Spleen (tissue), 11 donors: ENCODE data around the gene NCK2. TPM values are rescaled to one million over a fixed set of nuclear protein-coding genes. Genes with fewer than 3 reads are reported as not detected.

Experiments
- DNase-seq: peaks from one replicate; pipeline ENCODE4 v3.0.0-alpha.2; 2020
- H3K27ac ChIP-seq, 8 donors: fragments of 200-600 bp; sonication (generic) in 7 of 8; 1 replicate in 4 of 8; 2 replicates in 4 of 8; pipeline versions ENCODE4 v1.5.0 to v1.8.0; 2016 to 2021; ENCODE audit warnings: inconsistent platforms in 4 of 8, mild to moderate bottlenecking in 4 of 8, moderate library complexity in 1 of 8
- H3K27me3 ChIP-seq, 7 donors: fragments of 200-600 bp; sonication (generic) in 6 of 7; replicated peaks in 1 of 7; 1 replicate in 4 of 7; 2 replicates in 3 of 7; pipeline versions ENCODE4 v1.5.0 to v1.8.0; 2016 to 2021; ENCODE audit warnings: inconsistent platforms in 3 of 7, mild to moderate bottlenecking in 1 of 7
- H3K36me3 ChIP-seq, 6 donors: fragments of 200-600 bp; sonication (generic) in 5 of 6; 1 replicate in 4 of 6; 2 replicates in 2 of 6; pipeline versions ENCODE4 v1.5.0 to v1.8.0; 2016 to 2021; ENCODE audit warnings: inconsistent platforms in 2 of 6
- H3K4me1 ChIP-seq, 6 donors: fragments of 200-600 bp; sonication (generic) in 5 of 6; 1 replicate in 3 of 6; 2 replicates in 3 of 6; pipeline versions ENCODE4 v1.5.0 to v1.8.0; 2016 to 2021; ENCODE audit warnings: inconsistent platforms in 3 of 6
- H3K4me3 ChIP-seq, 8 donors: fragments of 200-600 bp; sonication (generic) in 7 of 8; 1 replicate in 4 of 8; 2 replicates in 4 of 8; pipeline versions ENCODE4 v1.5.0 to v1.8.0; 2016 to 2021; ENCODE audit warnings: inconsistent platforms in 4 of 8, mild to moderate bottlenecking in 4 of 8, moderate library complexity in 2 of 8
- H3K9me3 ChIP-seq, 8 donors: fragments of 200-600 bp; sonication (generic) in 7 of 8; 1 replicate in 4 of 8; 2 replicates in 4 of 8; pipeline versions ENCODE4 v1.5.0 to v1.8.0; 2016 to 2021; ENCODE audit warnings: inconsistent platforms in 4 of 8
- CTCF ChIP-seq, 11 experiments: fragments of 200-600 bp in 7 of 11; fragments of 450-650 bp in 4 of 11; sonication (generic) in 4 of 11; IDR thresholded peaks in 8 of 11; conservative IDR thresholded peaks in 3 of 11; 1 replicate in 7 of 11; 2 replicates in 4 of 11; pipeline versions ENCODE4 v1.4.0 to v1.8.0; 2016 to 2021; ENCODE audit warnings: antibody characterized with exemption in 11 of 11, inconsistent platforms in 4 of 11, mild to moderate bottlenecking in 1 of 11
- POLR2A ChIP-seq, 3 donors: fragments of 450-650 bp; IDR thresholded peaks; one replicate each; pipeline ENCODE4 v1.5.1; 2017; ENCODE audit warnings: antibody characterized with exemption in 3 of 3, mild to moderate bottlenecking in 1 of 3
- POLR2AphosphoS5 ChIP-seq, 3 donors: sonication (generic); formaldehyde crosslinking; IDR thresholded peaks; one replicate each; pipeline ENCODE4 v1.5.1; 2017; ENCODE audit warnings: antibody characterized with exemption in 3 of 3
- WGBS, 5 donors: extraction: QIAGEN DNeasy Blood & Tissue Kit in 3 of 5; methylation state at CpG; one replicate each; pipeline versions ENCODE4 v1.1.5 to v1.1.7; 2013 to 2018; 5-methylcytosine and 5-hydroxymethylcytosine counted together
- intact Hi-C: fragments of 100-400 bp; cut with DNase I; formaldehyde crosslinking; loops from one replicate; pipeline ENCODE4 v1.15.0; 2023; ENCODE audit warnings: low total_unique reads
- polyA plus RNA-seq, 3 donors: library from polyadenylated mRNA; stranded (reverse); fragments of 200-250 nt; gene quantifications; one replicate each; pipeline ENCODE4 v1.2.1, GENCODE V29; 2013
- total RNA-seq, 7 donors: library from RNA; depleted of rRNA in 3 of 7; stranded (reverse); fragments of >200 nt in 3 of 7; fragmentation: NEBNext Ultra II Directional in 4 of 7; extraction: Animal tissue kit (Norgen Biotek cat#: 25700) in 4 of 7; gene quantifications; one replicate each; pipeline versions ENCODE4 v1.1.0 to v1.2.1, GENCODE V29; 2016 to 2021
- donor health status: healthy with polysubstance abuse.
- donor health status: DM: no; HTN: no; CAD: no; lungs with moderate emphysema.
- donor health status: DM: no; HTN: no; CAD: no.
- donor health status: Bipolar disorder and iron deficiency.
- donor health status: healthy.
- donor health status: DM: no; HTN: no; CAD: no.
- donor health status: DM: yes; HTN: yes; CAD: no.

Gene NCK2
- total and polyA plus RNA-seq, 10 donors = 21.5 to 106 (median 62.6) TPM

DNA sequence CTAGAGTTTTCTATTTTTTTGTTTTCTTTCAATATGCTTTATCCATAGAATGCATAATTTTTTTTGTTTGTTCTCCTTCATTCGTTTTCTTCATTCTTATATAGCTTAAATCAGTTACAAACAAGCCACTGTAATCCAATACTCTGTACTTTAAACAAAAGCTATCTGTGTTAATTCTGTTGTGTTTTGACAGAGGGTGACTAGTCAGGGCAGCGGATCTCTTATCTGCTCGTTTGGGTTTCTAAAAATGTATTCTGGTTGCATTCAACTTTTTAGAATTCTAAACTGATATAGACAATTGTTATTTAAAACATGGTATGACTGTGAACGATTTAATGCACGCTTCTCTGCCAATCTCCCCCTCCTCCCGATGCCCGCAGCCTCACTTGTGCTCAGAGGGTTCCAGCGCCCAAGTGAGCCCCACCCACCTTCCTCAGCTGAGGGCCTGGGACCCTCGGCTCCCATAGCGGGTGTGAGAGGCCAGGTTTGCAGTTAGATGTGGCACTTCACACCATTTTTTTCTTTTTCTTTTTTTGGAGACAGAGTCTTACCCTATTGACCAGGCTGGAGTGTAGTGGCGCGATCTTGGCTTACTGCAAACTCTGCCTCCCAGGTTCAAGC is 44.1 kb downstream of the NCK2 start:
- no peaks in the 10 kb centered on the region for H3K27me3 ChIP-seq
- peak overlapping the region in 6 of 8 donors; percentile 63 to 93 (median 80) for H3K27ac ChIP-seq
- DNase-seq = no peak
- intact Hi-C loops = loop anchor here (10.0 kb wide), 1 partner anchor 296 kb away; no protein-coding TSS in a partner anchor
- no peak for TF ChIP-seq CTCF (IDR thresholded peaks at IDR 0.05 in 8 of 11, conservative IDR thresholded peaks at IDR 0.05 in 3 of 11)
- no peak for TF ChIP-seq POLR2AphosphoS5 (IDR thresholded peaks at IDR 0.05)
- no peak for TF ChIP-seq POLR2A (IDR thresholded peaks at IDR 0.05)
- WGBS, 5 donors = 79 to 85% (median 81%) methylated on average over 12 of the region's 12 CpGs
- no peak overlapping the region for H3K4me3 ChIP-seq
- H3K4me1 ChIP-seq = peaks cover 47 to 100% (median 92%) of the 10 kb centered on the region in 6 donors
- H3K9me3 ChIP-seq = no peaks in the 10 kb centered on the region
- H3K36me3 ChIP-seq = peaks cover 0 to 6% (median 0%) of the 10 kb centered on the region in 6 donors

- no peak for DNase-seq
- Histone ChIP-seq H3K9me3 (no peaks in the 10 kb centered on the region), H3K36me3 (no peaks in the 10 kb centered on the region), H3K4me3 (peak overlapping the region in 2 of 8 donors; percentile 1 to 41), H3K4me1 (peaks cover 46 to 100% (median 95%) of the 10 kb centered on the region in 6 donors), H3K27ac (peak overlapping the region; percentile 37 to 93 (median 72)), H3K27me3 (no peaks in the 10 kb centered on the region)
- peak in 3 of 11 experiments; percentile 22 to 36 (median 30) for TF ChIP-seq CTCF (IDR thresholded peaks at IDR 0.05 in 8 of 11, conservative IDR thresholded peaks at IDR 0.05 in 3 of 11)
- TF ChIP-seq POLR2A (IDR thresholded peaks at IDR 0.05) = no peak
- intact Hi-C loops = loop anchor here (10.0 kb wide), 1 partner anchor 295 kb away; no protein-coding TSS in a partner anchor
- WGBS, 5 donors = 18 to 23% (median 22%) methylated on average over 11 of the region's 11 CpGs
Observed at GRCh38 chr2:105789745-105790460, 45.2 kb downstream of the NCK2 start.

- no peaks in the 10 kb centered on the region for H3K36me3 ChIP-seq
- intact Hi-C loops = no loop called here
- WGBS, 5 donors = 35 to 42% (median 38%) methylated on average over 10 of the region's 10 CpGs
- H3K4me3 ChIP-seq = peak overlapping the region in 2 of 8 donors; percentile 1 to 41
- no peaks in the 10 kb centered on the region for H3K9me3 ChIP-seq
- no peaks in the 10 kb centered on the region for H3K27me3 ChIP-seq
- TF ChIP-seq POLR2A (IDR thresholded peaks at IDR 0.05) = no peak
- peak in 2 of 3 donors; percentile 26 to 33 for TF ChIP-seq POLR2AphosphoS5 (IDR thresholded peaks at IDR 0.05)
- no peak for TF ChIP-seq CTCF (IDR thresholded peaks at IDR 0.05 in 8 of 11, conservative IDR thresholded peaks at IDR 0.05 in 3 of 11)
- DNase-seq = no peak
- peaks cover 49 to 100% (median 99%) of the 10 kb centered on the region in 6 donors for H3K4me1 ChIP-seq
- peak overlapping the region; percentile 37 to 93 (median 72) for H3K27ac ChIP-seq
Observed at GRCh38 chr2:105790461-105791149, 45.9 kb downstream of the NCK2 start.
